Activated CD8-positive, alpha-beta memory T cell treated with anti-CD3 and anti-CD28 coated beads, Interleukin-2, amount 50 U/mL, for 24 hours (primary cell): Measurements from ENCODE around the gene RNF182.
"Not testable (repeated sequence)": the region's sequence is repeated elsewhere in the genome, so short reads cannot be mapped to it uniquely, and the experiment has no call there.

Experiments
- DNase-seq: peaks from one replicate; pipeline ENCODE4 v3.0.0-alpha.2; 2020; ENCODE audit errors: extremely low read depth

The RNF182 gene

GRCh38 chr6:13917141-13917540 is 7.6 kb upstream of the RNF182 start:
- no peak for DNase-seq

- DNase-seq = no peak
These were observed 6.0 kb upstream of the RNF182 start for GRCh38 chr6:13918686-13919250.

GRCh38 chr6:13919861-13920260 is 4.9 kb upstream of the RNF182 start:
- DNase-seq = no peak

GRCh38 chr6:13920552-13920951 is 4.2 kb upstream of the RNF182 start:
- DNase-seq = no peak

GRCh38 chr6:13922750-13923149 is 2.0 kb upstream of the RNF182 start:
- DNase-seq = no peak

- DNase-seq = no peak
These were observed 1.1 kb upstream of the RNF182 start for GRCh38 chr6:13923527-13924145.

GRCh38 chr6:13924146-13924948 is 405 bp upstream of the RNF182 start:
- no peak for DNase-seq

GRCh38 chr6:13926378-13926777 is 1.6 kb downstream of the RNF182 start:
- DNase-seq = no peak

- DNase-seq = no peak
These were observed 2.5 kb downstream of the RNF182 start for GRCh38 chr6:13927203-13927602.

GRCh38 chr6:13929196-13929595 is 4.4 kb downstream of the RNF182 start:
- no peak for DNase-seq

- DNase-seq = no peak
These were observed 7.1 kb downstream of the RNF182 start for GRCh38 chr6:13931797-13932402.

- DNase-seq = no peak
These were observed 8.0 kb downstream of the RNF182 start for GRCh38 chr6:13932785-13933184.

- no peak for DNase-seq
These were observed 10.0 kb downstream of the RNF182 start for GRCh38 chr6:13934721-13935120.

GRCh38 chr6:13935190-13935880 is 10.6 kb downstream of the RNF182 start:
- DNase-seq = no peak

GRCh38 chr6:13935881-13936261 is 11.1 kb downstream of the RNF182 start:
- DNase-seq = not testable (repeated sequence)

- no peak for DNase-seq
These were observed 17.1 kb downstream of the RNF182 start for GRCh38 chr6:13941902-13942301.

GRCh38 chr6:13943943-13944342 is 19.2 kb downstream of the RNF182 start:
- no peak for DNase-seq

GRCh38 chr6:13946506-13946905 is 21.8 kb downstream of the RNF182 start:
- no peak for DNase-seq

- no peak for DNase-seq
These were observed 22.9 kb downstream of the RNF182 start for GRCh38 chr6:13947611-13948178.

GRCh38 chr6:13952101-13952500 is 27.3 kb downstream of the RNF182 start:
- DNase-seq = no peak

GRCh38 chr6:13953061-13953705 is 28.4 kb downstream of the RNF182 start:
- DNase-seq = no peak
